KBM-7 (cell line): Measurements from ENCODE around the gene HK1.
"Not testable (repeated sequence)": the region's sequence is repeated elsewhere in the genome, so short reads cannot be mapped to it uniquely, and the experiment has no call there.

ENCODE experiments used
- DNase-seq: peaks from one replicate; pipeline ENCODE4 v3.0.0-alpha.2; 2015
- in situ Hi-C: fragments of 300-500 bp; cut with MboI; formaldehyde crosslinking; loops from 2 replicates; pipeline ENCODE4 v1.14.3; 2020; ENCODE audit warnings: low sequenced_read_pairs, low pct_unique_long_range_greater_than_20kb, mixed read lengths

HK1 gene

DNA sequence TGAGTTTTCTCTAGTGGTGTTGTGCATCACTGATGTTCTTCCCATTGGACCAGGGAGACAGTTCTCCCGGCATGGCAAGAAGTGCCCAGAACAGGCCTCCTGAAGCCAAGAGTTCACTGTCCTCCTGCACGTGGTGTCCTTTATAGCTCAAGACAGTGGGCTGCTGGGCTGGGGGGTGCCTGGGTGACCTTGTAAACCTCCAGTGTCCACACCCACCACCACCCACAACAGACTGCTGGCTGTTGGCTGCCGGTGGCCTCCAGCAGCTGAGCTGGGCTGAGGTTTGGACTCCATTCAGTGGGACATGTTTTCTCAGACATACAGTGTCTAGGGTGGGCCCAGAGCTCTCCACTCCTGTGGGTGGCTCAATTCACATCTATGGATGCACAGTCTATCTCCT is 42.2 kb downstream of the HK1 start:
- in situ Hi-C loops: no loop called here
- no peak for DNase-seq

DNA sequence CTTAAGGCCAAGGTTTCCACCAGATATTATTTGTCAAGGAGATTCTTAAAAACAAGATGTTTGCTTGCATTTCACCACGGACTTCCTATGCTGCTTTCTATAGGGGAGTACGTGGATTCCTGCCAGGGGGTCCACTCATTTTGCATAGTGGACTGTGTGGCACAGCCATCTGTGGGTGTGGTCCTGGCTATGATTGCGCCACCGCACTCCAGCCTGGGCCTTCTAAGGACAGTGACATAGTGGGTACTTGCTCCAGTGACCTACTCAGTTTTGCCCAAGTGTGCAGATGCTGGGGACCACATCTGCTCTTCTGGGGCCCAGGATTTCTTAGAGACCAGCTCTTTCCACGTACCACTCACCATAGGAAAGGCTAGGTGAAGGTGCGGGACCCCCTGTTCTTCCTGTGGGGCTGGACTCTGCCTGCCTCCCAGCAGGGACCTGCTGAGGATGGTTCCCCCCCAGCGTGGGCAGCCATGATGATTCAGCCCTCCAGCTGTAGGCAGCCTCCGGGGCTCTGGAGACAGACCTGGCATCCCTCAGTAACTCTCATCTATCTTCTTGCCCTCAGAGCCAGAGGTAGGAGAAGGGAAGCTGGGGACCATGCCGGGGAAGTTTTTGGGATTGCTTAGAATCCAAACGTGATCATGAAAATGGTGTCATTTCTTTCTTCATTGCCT is 42.9 kb downstream of the HK1 start:
- DNase-seq: no peak
- in situ Hi-C loops: no loop called here

- in situ Hi-C loops: no loop called here
- DNase-seq: no peak
Measured at GRCh38 chr10:69321865-69322264, 43.6 kb downstream of the HK1 start.

GRCh38 chr10:69322346-69322745 is 44.0 kb downstream of the HK1 start:
- DNase-seq, in situ Hi-C loops: not testable (repeated sequence)

GRCh38 chr10:69323622-69324021 is 45.3 kb downstream of the HK1 start:
- in situ Hi-C loops: no loop called here
- DNase-seq: no peak

- no peak for DNase-seq
- in situ Hi-C loops: no loop called here
Measured at GRCh38 chr10:69324583-69324982, 46.3 kb downstream of the HK1 start.

- DNase-seq: not testable (repeated sequence)
Measured at GRCh38 chr10:69325637-69326523, 47.6 kb downstream of the HK1 start.

GRCh38 chr10:69326692-69327091 is 48.4 kb downstream of the HK1 start:
- in situ Hi-C loops: no loop called here
- DNase-seq: no peak

More at GRCh38 chr10:69325637-69326523, 47.6 kb downstream of the HK1 start:
- in situ Hi-C loops: not testable (repeated sequence)

- in situ Hi-C loops: no loop called here
- no peak for DNase-seq
Measured at GRCh38 chr10:69327463-69328379, 49.4 kb downstream of the HK1 start.

GRCh38 chr10:69328380-69328735 is 50.1 kb downstream of the HK1 start:
- in situ Hi-C loops: no loop called here

GRCh38 chr10:69328888-69329287 is 50.6 kb downstream of the HK1 start:
- DNase-seq, in situ Hi-C loops: not testable (repeated sequence)

More at GRCh38 chr10:69328380-69328735, 50.1 kb downstream of the HK1 start:
- no peak for DNase-seq

GRCh38 chr10:69329721-69330178 is 51.5 kb downstream of the HK1 start:
- no peak for DNase-seq
- in situ Hi-C loops: no loop called here

DNA sequence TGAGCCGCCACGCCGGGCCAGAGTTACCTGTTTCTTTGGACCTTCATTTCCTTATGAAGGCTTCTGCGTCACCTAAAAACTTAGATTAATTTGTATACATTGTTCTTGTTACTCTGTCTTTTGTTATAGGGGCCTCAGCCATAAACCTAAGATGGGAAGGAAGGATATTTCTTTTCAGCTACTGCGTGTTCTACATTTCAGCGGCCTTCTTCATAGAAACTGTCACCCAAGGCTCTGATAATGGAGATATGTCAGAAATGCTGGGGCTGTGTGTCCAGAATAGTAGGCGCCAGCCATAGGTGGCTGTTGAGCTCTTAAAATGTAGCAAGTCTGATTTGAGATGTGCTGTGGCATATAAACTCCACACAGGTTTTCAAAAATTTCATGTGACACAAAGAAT is 52.9 kb downstream of the HK1 start:
- in situ Hi-C loops: no loop called here

DNA sequence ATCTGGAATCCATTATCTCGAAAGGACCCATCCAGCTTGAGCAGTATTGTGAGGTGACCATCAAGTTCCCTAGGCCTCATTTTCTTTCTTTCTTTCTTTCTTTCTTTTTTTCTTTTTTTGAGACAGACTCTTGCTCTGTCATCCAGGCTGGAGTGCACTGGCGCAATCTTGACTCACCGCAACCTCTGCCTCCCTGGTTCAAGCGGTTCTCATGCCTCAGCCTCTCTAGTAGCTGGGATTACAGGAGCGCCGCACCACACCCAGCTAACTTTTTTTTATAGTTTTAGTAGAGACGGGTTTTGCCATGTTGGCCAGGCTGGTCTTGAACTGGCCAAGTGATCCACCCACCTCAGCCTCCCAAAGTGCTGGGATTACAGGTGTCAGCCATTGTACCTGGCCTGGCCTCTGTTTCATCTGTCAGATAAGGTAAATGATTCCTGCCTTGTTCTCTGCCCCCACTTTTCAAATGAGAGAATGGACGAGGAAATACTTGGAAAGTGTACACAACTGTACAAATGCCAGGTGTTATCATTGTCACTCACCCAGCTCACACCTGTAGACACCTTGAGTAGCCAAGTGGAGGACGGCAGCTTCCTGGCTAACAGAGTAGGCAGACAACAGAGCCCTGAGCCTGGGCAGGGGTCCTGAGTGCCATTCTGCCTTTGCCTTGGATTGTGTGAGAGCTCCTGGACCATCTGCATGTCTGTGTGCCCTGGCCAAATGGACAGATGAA is 54.1 kb downstream of the HK1 start:
- no peak for DNase-seq
- in situ Hi-C loops: no loop called here

More for the DNA sequence above, 52.9 kb downstream of the HK1 start:
- DNase-seq: no peak

DNA sequence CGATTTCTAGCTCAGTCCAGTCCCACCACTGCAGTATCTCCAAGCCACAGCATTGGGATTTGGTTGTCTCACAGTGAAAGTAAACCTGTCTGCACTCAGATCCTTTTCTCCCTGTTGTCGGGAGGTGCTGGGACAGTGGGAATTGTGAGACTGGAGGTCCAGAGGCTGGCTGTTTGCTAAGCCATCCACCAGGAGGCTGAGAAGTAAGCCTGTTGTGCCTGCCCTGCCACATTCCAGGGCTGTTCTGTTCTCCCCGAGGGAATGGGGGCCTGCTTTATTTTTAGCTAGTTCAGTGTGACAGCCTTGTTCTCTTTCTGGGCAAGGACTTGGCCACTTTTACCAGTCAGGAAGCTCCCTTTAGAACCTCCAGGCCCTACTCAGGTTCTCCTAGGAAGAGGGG is 54.9 kb downstream of the HK1 start:
- no peak for DNase-seq
- in situ Hi-C loops: no loop called here

DNA sequence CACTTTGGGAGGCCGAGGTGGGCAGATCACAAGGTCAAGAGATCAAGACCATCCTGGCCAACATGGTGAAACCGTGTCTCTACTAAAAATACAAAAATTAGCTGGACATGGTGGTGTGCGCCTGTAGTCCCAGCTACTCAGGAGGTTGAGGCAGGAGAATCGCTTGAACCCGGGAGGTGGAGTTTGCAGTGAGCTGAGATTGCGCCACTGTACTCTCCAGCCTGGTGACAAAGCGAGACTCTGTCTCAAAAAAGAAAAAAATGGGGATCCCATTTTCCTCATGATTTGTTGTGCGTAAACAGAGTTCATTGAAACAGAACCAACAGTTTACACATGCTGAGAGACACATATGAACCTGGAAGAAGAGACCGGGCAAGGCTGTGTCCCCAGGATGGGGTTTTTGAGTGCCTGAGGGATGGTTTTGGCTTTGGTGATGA is 55.6 kb downstream of the HK1 start:
- DNase-seq, in situ Hi-C loops: not testable (repeated sequence)

- in situ Hi-C loops: no loop called here
- DNase-seq: no peak
Measured at GRCh38 chr10:69334302-69335062, 56.2 kb downstream of the HK1 start.

DNA sequence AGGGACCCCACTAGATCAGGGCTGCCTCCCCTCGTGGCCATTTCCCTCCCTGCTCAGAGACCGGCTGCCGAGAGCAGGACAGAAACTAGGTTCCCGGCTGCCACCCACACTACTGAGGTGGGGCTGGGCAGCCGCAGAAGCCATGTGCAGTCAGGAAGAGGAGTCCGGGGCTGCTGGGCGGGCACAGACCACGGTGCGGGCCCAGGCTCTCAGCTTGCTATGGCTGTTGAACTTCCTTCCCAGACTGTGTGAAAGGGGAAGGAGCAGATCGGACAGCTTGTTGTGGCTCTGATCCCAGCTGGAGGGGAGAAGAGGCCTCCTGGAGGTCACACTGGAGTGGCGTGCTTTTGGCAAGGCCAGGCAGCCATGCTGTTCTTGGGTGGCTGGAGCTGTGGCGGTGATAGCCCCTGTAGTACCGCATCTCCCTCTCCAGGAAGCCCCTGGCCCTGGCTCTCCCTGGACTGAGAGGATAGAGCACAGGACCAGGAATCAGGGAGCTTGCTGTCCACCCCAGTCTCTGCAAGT is 56.8 kb downstream of the HK1 start:
- in situ Hi-C loops: no loop called here
- peak; percentile 83 for DNase-seq
